HEK293 (cell line): ENCODE results near the gene FOXF1.

Experiments used
- CTCF ChIP-seq: fragments of 450-650 bp; formaldehyde crosslinking; IDR thresholded peaks from 2 replicates; pipeline ENCODE4 v1.5.1; 2016; ENCODE audit warnings: missing biosample characterization, missing genetic modification characterization
- PBX3 ChIP-seq: sonication (generic); formaldehyde crosslinking; IDR thresholded peaks from 2 replicates; pipeline ENCODE4 v1.8.1; 2022; ENCODE audit warnings: mild to moderate bottlenecking, moderate library complexity, missing genetic modification reagents
- ZBTB7A ChIP-seq: fragments of 450-650 bp; formaldehyde crosslinking; IDR thresholded peaks from 2 replicates; pipeline ENCODE4 v1.5.1; 2016; ENCODE audit warnings: low read depth, missing biosample characterization, missing genetic modification characterization
- ZBTB8A ChIP-seq: fragments of 450-650 bp; formaldehyde crosslinking; IDR thresholded peaks from 2 replicates; pipeline ENCODE4 v1.5.1; 2016; ENCODE audit warnings: missing biosample characterization, missing genetic modification characterization
- ZFP41 ChIP-seq: fragments of 450-650 bp; formaldehyde crosslinking; IDR thresholded peaks from 2 replicates; pipeline ENCODE4 v1.5.1; 2016; ENCODE audit warnings: missing biosample characterization, missing genetic modification characterization, borderline replicate concordance
- ZNF140 ChIP-seq: fragments of 450-650 bp; formaldehyde crosslinking; IDR thresholded peaks from 2 replicates; pipeline ENCODE4 v1.5.1; 2016; ENCODE audit warnings: missing biosample characterization, missing genetic modification characterization
- ZNF292 ChIP-seq: fragments of 450-650 bp; formaldehyde crosslinking; IDR thresholded peaks from 2 replicates; pipeline ENCODE4 v1.5.1; 2016; ENCODE audit warnings: low read depth, missing biosample characterization, missing genetic modification characterization, borderline replicate concordance
- ZNF311 ChIP-seq: fragments of 450-650 bp; formaldehyde crosslinking; IDR thresholded peaks from 2 replicates; pipeline ENCODE4 v1.5.1; 2017; ENCODE audit warnings: missing biosample characterization, missing genetic modification characterization, borderline replicate concordance
- ZNF335 ChIP-seq: fragments of 450-650 bp; formaldehyde crosslinking; conservative IDR thresholded peaks from 2 replicates; pipeline ENCODE4 v1.5.1; 2016; ENCODE audit warnings: missing biosample characterization, missing genetic modification characterization
- ZNF629 ChIP-seq: fragments of 450-650 bp; formaldehyde crosslinking; IDR thresholded peaks from 2 replicates; pipeline ENCODE4 v1.5.1; 2017; ENCODE audit warnings: missing biosample characterization, missing genetic modification characterization

GRCh38 chr16:86523166-86523740 lies 12.9 kb downstream of the FOXF1 start:
- TF ChIP-seq ZNF140 (no peak), ZFP41 (tag by site-specific recombination) (no peak), CTCF (tag by site-specific recombination) (no peak), ZNF335 (tag by site-specific recombination) (no peak), ZNF311 (tag by site-specific recombination) (no peak), ZNF292 (no peak), ZBTB7A (no peak), ZBTB8A (tag by site-specific recombination) (no peak), ZNF629 (tag by site-specific recombination) (no peak), PBX3 (CRISPR knock-in tag) (no peak)
